Upper lobe of left lung (tissue), 6 donors: Measurements from ENCODE around the gene TGFBR3. TPM values are rescaled to one million over a fixed set of nuclear protein-coding genes. Genes with fewer than 3 reads are reported as not detected.

ENCODE experiments used
- ATAC-seq, 2 donors: fragments of 200-7000 bp; cut with Tn5 transposase; one replicate each; pipeline ENCODE4 v1.9.1; 2022; ENCODE audit warnings: mild to moderate bottlenecking in 2 of 2, moderate library complexity in 2 of 2; ENCODE audit not compliant: low FRiP score in 2 of 2
- DNase-seq, 2 donors: peaks; one replicate each; pipeline ENCODE4 v3.0.0-alpha.2; 2019 to 2020
- H3K27ac ChIP-seq, 4 donors: fragments of 200-600 bp; sonication (generic); one replicate each; pipeline ENCODE4 v1.5.1; 2016 to 2019
- H3K27me3 ChIP-seq, 4 donors: fragments of 200-600 bp; sonication (generic); one replicate each; pipeline ENCODE4 v1.5.1; 2017 to 2019
- H3K36me3 ChIP-seq, 4 donors: fragments of 200-600 bp; sonication (generic); one replicate each; pipeline ENCODE4 v1.5.1; 2016 to 2019
- H3K4me1 ChIP-seq, 4 donors: fragments of 200-600 bp; sonication (generic); one replicate each; pipeline ENCODE4 v1.5.1; 2018 to 2019
- H3K4me3 ChIP-seq, 4 donors: fragments of 200-600 bp; sonication (generic); one replicate each; pipeline ENCODE4 v1.5.1; 2017 to 2019; ENCODE audit warnings: mild to moderate bottlenecking in 2 of 4, moderate library complexity in 1 of 4
- H3K9me3 ChIP-seq, 4 donors: fragments of 200-600 bp; sonication (generic); one replicate each; pipeline ENCODE4 v1.5.1; 2018 to 2019
- EP300 ChIP-seq, 4 donors: sonication (generic); formaldehyde crosslinking; IDR thresholded peaks; one replicate each; pipeline ENCODE4 v1.5.1; 2017; ENCODE audit warnings: antibody characterized with exemption in 4 of 4, control low read depth in 2 of 4
- POLR2A ChIP-seq, 4 donors: fragments of 450-650 bp; IDR thresholded peaks; one replicate each; pipeline ENCODE4 v1.5.1; 2016 to 2017; ENCODE audit warnings: antibody characterized with exemption in 4 of 4, mild to moderate bottlenecking in 2 of 4
- POLR2AphosphoS5 ChIP-seq, 2 donors: sonication (generic); formaldehyde crosslinking; IDR thresholded peaks; one replicate each; pipeline ENCODE4 v1.5.1; 2017; ENCODE audit warnings: antibody characterized with exemption in 2 of 2
- WGBS, 2 donors: methylation state at CpG; one replicate each; pipeline ENCODE4 v1.1.5; 2017 to 2018; 5-methylcytosine and 5-hydroxymethylcytosine counted together
- total RNA-seq, 6 donors: library from RNA; depleted of rRNA in 4 of 6; stranded (reverse); fragments of >200 nt in 4 of 6; gene quantifications; one replicate each; pipeline versions ENCODE4 v1.1.0 to v1.2.1, GENCODE V29; 2016 to 2021
- TF ChIP-seq, protein P1 (sequence below), 6 experiments: fragments of 450-650 bp in 4 of 6; fragments of 200-600 bp in 2 of 6; sonication (generic) in 2 of 6; IDR thresholded peaks; one replicate each; pipeline ENCODE4 v1.5.1; 2016 to 2019; ENCODE audit warnings: antibody characterized with exemption in 6 of 6
- donor health status: DM: no; HTN: no; CAD: no; lungs with moderate emphysema.
- donor health status: DM: no; HTN: yes; CAD: no; lungs with severe emphysema.

The TGFBR3 gene
- total RNA-seq, 6 donors from 2014 or later = 33.5 to 78.3 (median 57.1) TPM

DNA sequence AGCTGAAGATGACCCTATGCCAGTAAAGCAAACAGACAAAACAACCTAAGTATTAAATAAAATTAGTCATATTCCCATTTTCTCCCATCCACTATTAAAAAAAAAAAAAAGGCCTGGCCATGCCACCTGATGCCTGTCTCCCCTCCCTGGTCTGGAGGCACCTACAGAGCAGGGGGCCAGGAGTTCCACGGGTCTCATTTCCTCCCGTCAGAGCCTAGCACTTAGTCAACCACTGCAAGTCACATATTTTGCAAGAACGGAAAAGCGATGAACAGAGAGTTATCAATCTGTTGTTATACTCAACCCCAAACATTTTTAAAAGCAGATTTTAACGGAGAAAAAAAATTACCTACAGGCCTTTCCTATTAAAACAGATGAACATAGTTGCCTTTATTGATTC lies 59.3 kb downstream of the TGFBR3 start:
- H3K4me3 ChIP-seq = no peak overlapping the region
- TF ChIP-seq POLR2AphosphoS5 (IDR thresholded peaks at IDR 0.05) = no peak
- TF ChIP-seq, protein P1, sequence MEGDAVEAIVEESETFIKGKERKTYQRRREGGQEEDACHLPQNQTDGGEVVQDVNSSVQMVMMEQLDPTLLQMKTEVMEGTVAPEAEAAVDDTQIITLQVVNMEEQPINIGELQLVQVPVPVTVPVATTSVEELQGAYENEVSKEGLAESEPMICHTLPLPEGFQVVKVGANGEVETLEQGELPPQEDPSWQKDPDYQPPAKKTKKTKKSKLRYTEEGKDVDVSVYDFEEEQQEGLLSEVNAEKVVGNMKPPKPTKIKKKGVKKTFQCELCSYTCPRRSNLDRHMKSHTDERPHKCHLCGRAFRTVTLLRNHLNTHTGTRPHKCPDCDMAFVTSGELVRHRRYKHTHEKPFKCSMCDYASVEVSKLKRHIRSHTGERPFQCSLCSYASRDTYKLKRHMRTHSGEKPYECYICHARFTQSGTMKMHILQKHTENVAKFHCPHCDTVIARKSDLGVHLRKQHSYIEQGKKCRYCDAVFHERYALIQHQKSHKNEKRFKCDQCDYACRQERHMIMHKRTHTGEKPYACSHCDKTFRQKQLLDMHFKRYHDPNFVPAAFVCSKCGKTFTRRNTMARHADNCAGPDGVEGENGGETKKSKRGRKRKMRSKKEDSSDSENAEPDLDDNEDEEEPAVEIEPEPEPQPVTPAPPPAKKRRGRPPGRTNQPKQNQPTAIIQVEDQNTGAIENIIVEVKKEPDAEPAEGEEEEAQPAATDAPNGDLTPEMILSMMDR (IDR thresholded peaks at IDR 0.05) = no peak
- no peak for TF ChIP-seq EP300 (IDR thresholded peaks at IDR 0.05)
- no peak for TF ChIP-seq POLR2A (IDR thresholded peaks at IDR 0.05)
- H3K9me3 ChIP-seq = no peaks in the 10 kb centered on the region
- peaks cover 27 to 42% (median 36%) of the 10 kb centered on the region in 4 donors for H3K4me1 ChIP-seq
- DNase-seq (no peak), ATAC-seq (no peak)
- H3K27ac ChIP-seq = peak overlapping the region in 1 of 4 donors; percentile 2
- WGBS, 2 donors = 94% methylated on average over 5 of the region's 5 CpGs
- no peaks in the 10 kb centered on the region for H3K27me3 ChIP-seq
- H3K36me3 ChIP-seq = no peaks in the 10 kb centered on the region

DNA sequence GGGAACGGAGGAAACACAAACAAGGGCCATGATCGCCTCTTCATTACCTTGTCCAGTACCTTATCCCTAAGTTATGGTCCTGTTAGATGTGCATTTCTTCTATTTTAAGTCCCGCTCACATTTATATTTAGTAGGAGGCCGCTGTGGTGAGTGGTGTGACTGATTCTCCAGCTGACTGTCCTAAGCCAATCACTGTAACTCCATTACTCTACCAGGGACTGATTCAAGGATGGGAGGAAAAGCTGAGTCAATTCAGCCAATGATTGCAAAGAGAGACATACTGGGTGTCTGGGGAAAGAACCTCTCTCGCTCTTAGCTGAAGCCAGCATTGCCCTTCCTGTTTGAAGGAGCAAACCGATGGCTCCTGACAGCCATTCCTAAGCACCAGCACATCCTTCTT lies 59.7 kb downstream of the TGFBR3 start:
- H3K27ac ChIP-seq = peak overlapping the region in 1 of 4 donors; percentile 2
- ATAC-seq (no peak), DNase-seq (no peak)
- H3K4me3 ChIP-seq = no peak overlapping the region
- 83 to 93% methylated on average over 6 of the region's 6 CpGs for WGBS, 2 donors
- no peaks in the 10 kb centered on the region for H3K36me3 ChIP-seq
- no peaks in the 10 kb centered on the region for H3K27me3 ChIP-seq
- H3K9me3 ChIP-seq = no peaks in the 10 kb centered on the region
- H3K4me1 ChIP-seq = peaks cover 24 to 42% (median 33%) of the 10 kb centered on the region in 4 donors
- TF ChIP-seq EP300 (IDR thresholded peaks at IDR 0.05) (no peak), POLR2A (IDR thresholded peaks at IDR 0.05) (no peak), POLR2AphosphoS5 (IDR thresholded peaks at IDR 0.05) (no peak)

DNA sequence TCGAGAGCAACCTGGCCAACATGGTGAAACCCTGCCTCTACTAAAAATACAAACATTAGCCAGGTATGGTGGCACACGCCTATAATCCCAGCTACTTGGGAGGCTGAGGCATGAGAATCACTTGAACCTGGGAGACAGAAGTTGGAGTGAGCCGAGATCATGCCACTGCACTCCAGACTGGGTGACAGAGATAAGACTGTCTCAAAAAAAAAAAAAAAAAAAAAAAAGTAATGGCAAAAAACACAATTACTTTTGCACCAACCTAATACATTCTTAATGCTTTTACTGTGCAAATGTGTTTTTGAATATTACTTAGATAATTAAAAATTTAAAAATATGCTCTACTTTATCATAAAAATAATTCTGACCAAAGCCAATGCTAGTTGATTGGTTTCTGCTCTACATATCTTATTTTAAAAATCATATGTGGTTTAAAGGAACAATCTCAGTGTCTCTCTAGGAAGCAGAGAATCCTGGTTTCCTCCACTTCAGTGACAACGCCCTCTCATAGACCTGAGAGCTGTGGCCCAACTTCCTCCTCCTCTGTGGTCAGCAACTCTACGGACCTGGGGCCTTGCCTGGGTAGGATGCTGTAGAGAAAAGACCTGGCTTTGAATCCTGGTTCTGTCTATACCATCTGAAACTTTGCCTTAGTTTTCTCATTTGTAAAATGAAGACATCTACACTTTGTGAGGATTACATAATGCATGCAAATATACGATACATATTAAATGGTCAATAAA lies 64.7 kb downstream of the TGFBR3 start:
- ATAC-seq (no peak), DNase-seq (no peak)
- Histone ChIP-seq H3K36me3 (no peaks in the 10 kb centered on the region), H3K27me3 (no peaks in the 10 kb centered on the region), H3K4me1 (peaks cover 14 to 34% (median 23%) of the 10 kb centered on the region in 4 donors), H3K9me3 (no peaks in the 10 kb centered on the region), H3K4me3 (no peak overlapping the region), H3K27ac (no peak overlapping the region)
- 68 to 69% methylated on average over 6 of the region's 6 CpGs for WGBS, 2 donors
- TF ChIP-seq, protein P1 (IDR thresholded peaks at IDR 0.05) = no peak
- TF ChIP-seq POLR2AphosphoS5 (IDR thresholded peaks at IDR 0.05) (no peak), EP300 (IDR thresholded peaks at IDR 0.05) (no peak)

GRCh38 chr1:91819038-91819788 lies 66.7 kb downstream of the TGFBR3 start:
- H3K4me1 ChIP-seq = peaks cover 17 to 48% (median 33%) of the 10 kb centered on the region in 4 donors
- TF ChIP-seq EP300 (IDR thresholded peaks at IDR 0.05) (no peak), POLR2A (IDR thresholded peaks at IDR 0.05) (no peak), POLR2AphosphoS5 (IDR thresholded peaks at IDR 0.05) (no peak)
- TF ChIP-seq, protein P1 (IDR thresholded peaks at IDR 0.05) = no peak
- 70 to 82% methylated on average over 11 of the region's 11 CpGs for WGBS, 2 donors
- ATAC-seq (no peak), DNase-seq (no peak)
- H3K4me3 ChIP-seq = no peak overlapping the region
- no peaks in the 10 kb centered on the region for H3K9me3 ChIP-seq
- peak overlapping the region in 3 of 4 donors; percentile 4 to 71 (median 53) for H3K27ac ChIP-seq
- no peaks in the 10 kb centered on the region for H3K36me3 ChIP-seq
- H3K27me3 ChIP-seq = no peaks in the 10 kb centered on the region

- no peak for TF ChIP-seq EP300 (IDR thresholded peaks at IDR 0.05)
- no peak for TF ChIP-seq POLR2A (IDR thresholded peaks at IDR 0.05)
- TF ChIP-seq, protein P1 (IDR thresholded peaks at IDR 0.05) = no peak
- TF ChIP-seq POLR2AphosphoS5 (IDR thresholded peaks at IDR 0.05) = no peak
- no peaks in the 10 kb centered on the region for H3K27me3 ChIP-seq
- WGBS, 2 donors = 21 to 37% methylated on average over 1 of the region's 1 CpG
- H3K36me3 ChIP-seq = no peaks in the 10 kb centered on the region
- H3K4me3 ChIP-seq = no peak overlapping the region
- H3K9me3 ChIP-seq = no peaks in the 10 kb centered on the region
- no peak for ATAC-seq
- peaks cover 17 to 48% (median 33%) of the 10 kb centered on the region in 4 donors for H3K4me1 ChIP-seq
- peak overlapping the region in 2 of 4 donors; percentile 53 to 71 for H3K27ac ChIP-seq
- no peak for DNase-seq
Observed at GRCh38 chr1:91818713-91818975, 67.3 kb downstream of the TGFBR3 start.
